HEK293 (cell line): ENCODE data around the gene SDHAF1.

Experiments used
- CTCF ChIA-PET: fragments of 350-600 bp; formaldehyde crosslinking; extraction: SDS; loops from one replicate; lab custom pipeline; 2021; ENCODE audit warnings: antibody characterized with exemption; lab: Yijun Ruan, JAX
- POLR2A ChIA-PET: fragments of 300-600 bp; formaldehyde crosslinking; extraction: SDS; loops from one replicate; lab custom pipeline; 2020; ENCODE audit warnings: antibody characterized with exemption, inconsistent platforms; lab: Yijun Ruan, JAX
- H3K27ac ChIP-seq: fragments of 200-500 bp; sonication (Bioruptor generic); 2 replicates; pipeline ENCODE4 v1.5.1; 2014; ENCODE audit warnings: low read depth, low read length, control low read depth, inconsistent platforms; ENCODE audit errors: extremely low read depth
- H3K36me3 ChIP-seq, 2 experiments: fragments of 200-500 bp in 1 of 2; sonication (Bioruptor generic) in 1 of 2; 1 replicate in 1 of 2; 2 replicates in 1 of 2; pipeline ENCODE4 v1.5.1; 2014 to 2017; ENCODE audit warnings: inconsistent platforms in 2 of 2, low read length in 2 of 2; ENCODE audit not compliant: control insufficient read depth in 2 of 2, insufficient read depth in 1 of 2
- H3K4me1 ChIP-seq: fragments of 200-500 bp; sonication (Bioruptor generic); 2 replicates; pipeline ENCODE4 v1.5.1; 2014; ENCODE audit warnings: mild to moderate bottlenecking, low read length, inconsistent platforms; ENCODE audit not compliant: control insufficient read depth, insufficient read depth
- H3K4me3 ChIP-seq: 2 replicates; pipeline ENCODE4 v1.5.1; 2011; ENCODE audit warnings: low read depth, mild to moderate bottlenecking, control low read depth, low read length, moderate library complexity
- H3K9me3 ChIP-seq: fragments of 200-500 bp; sonication (Bioruptor generic); 2 replicates; pipeline ENCODE4 v1.5.1; 2014; ENCODE audit warnings: low read depth, low read length, inconsistent platforms; ENCODE audit not compliant: control insufficient read depth, insufficient read depth
- KLF10 ChIP-seq: fragments of 450-650 bp; IDR thresholded peaks from 2 replicates; pipeline ENCODE4 v1.5.1; 2018; ENCODE audit warnings: missing biosample characterization, mild to moderate bottlenecking, missing genetic modification characterization
- KLF7 ChIP-seq: fragments of 450-650 bp; formaldehyde crosslinking; IDR thresholded peaks from 2 replicates; pipeline ENCODE4 v1.5.1; 2016; ENCODE audit warnings: missing biosample characterization, missing genetic modification characterization, borderline replicate concordance
- KLF8 ChIP-seq: fragments of 450-650 bp; formaldehyde crosslinking; IDR thresholded peaks from 2 replicates; pipeline ENCODE4 v1.5.1; 2016; ENCODE audit warnings: missing biosample characterization, missing genetic modification characterization
- MYNN ChIP-seq: fragments of 450-650 bp; formaldehyde crosslinking; IDR thresholded peaks from 2 replicates; pipeline ENCODE4 v1.5.1; 2016; ENCODE audit warnings: missing biosample characterization, missing genetic modification characterization, borderline replicate concordance
- MZF1 ChIP-seq: fragments of 450-650 bp; formaldehyde crosslinking; IDR thresholded peaks from 2 replicates; pipeline ENCODE4 v1.5.1; 2017; ENCODE audit warnings: missing biosample characterization, missing genetic modification characterization, borderline replicate concordance
- SP3 ChIP-seq: fragments of 450-650 bp; formaldehyde crosslinking; IDR thresholded peaks from 2 replicates; pipeline ENCODE4 v1.5.1; 2016; ENCODE audit warnings: missing biosample characterization, missing genetic modification characterization
- SP7 ChIP-seq: fragments of 450-650 bp; formaldehyde crosslinking; IDR thresholded peaks from 2 replicates; pipeline ENCODE4 v1.5.1; 2016; ENCODE audit warnings: missing biosample characterization, missing genetic modification characterization
- TCF7L2 ChIP-seq: IDR thresholded peaks from 2 replicates; pipeline ENCODE4 v1.6.1; 2011; ENCODE audit warnings: low read depth, mild to moderate bottlenecking, inconsistent platforms, low read length, moderate library complexity, borderline replicate concordance
- ZBTB17 ChIP-seq: fragments of 450-650 bp; formaldehyde crosslinking; IDR thresholded peaks from 2 replicates; pipeline ENCODE4 v1.5.1; 2016; ENCODE audit warnings: missing biosample characterization, missing genetic modification characterization
- ZBTB8A ChIP-seq: fragments of 450-650 bp; formaldehyde crosslinking; IDR thresholded peaks from 2 replicates; pipeline ENCODE4 v1.5.1; 2016; ENCODE audit warnings: missing biosample characterization, missing genetic modification characterization
- ZEB2 ChIP-seq: fragments of 450-650 bp; formaldehyde crosslinking; IDR thresholded peaks from 2 replicates; pipeline ENCODE4 v1.5.1; 2016; ENCODE audit warnings: missing biosample characterization, missing genetic modification characterization
- ZFHX2 ChIP-seq: fragments of 450-650 bp; formaldehyde crosslinking; conservative IDR thresholded peaks from 2 replicates; pipeline ENCODE4 v1.5.1; 2016; ENCODE audit warnings: missing biosample characterization, missing genetic modification characterization
- ZNF121 ChIP-seq: fragments of 450-650 bp; formaldehyde crosslinking; IDR thresholded peaks from 2 replicates; pipeline ENCODE4 v1.5.1; 2016; ENCODE audit warnings: missing biosample characterization, missing genetic modification characterization
- ZNF140 ChIP-seq: fragments of 450-650 bp; formaldehyde crosslinking; IDR thresholded peaks from 2 replicates; pipeline ENCODE4 v1.5.1; 2016; ENCODE audit warnings: missing biosample characterization, missing genetic modification characterization
- ZNF157 ChIP-seq: fragments of 450-650 bp; formaldehyde crosslinking; IDR thresholded peaks from 2 replicates; pipeline ENCODE4 v1.5.1; 2016; ENCODE audit warnings: missing biosample characterization, missing genetic modification characterization
- ZNF169 ChIP-seq: fragments of 450-650 bp; formaldehyde crosslinking; IDR thresholded peaks from 2 replicates; pipeline ENCODE4 v1.5.1; 2016; ENCODE audit warnings: missing biosample characterization, missing genetic modification characterization
- ZNF174 ChIP-seq: fragments of 450-650 bp; formaldehyde crosslinking; IDR thresholded peaks from 2 replicates; pipeline ENCODE4 v1.5.0; 2017; ENCODE audit warnings: missing biosample characterization, mild to moderate bottlenecking, missing genetic modification characterization
- ZNF335 ChIP-seq: fragments of 450-650 bp; formaldehyde crosslinking; conservative IDR thresholded peaks from 2 replicates; pipeline ENCODE4 v1.5.1; 2016; ENCODE audit warnings: missing biosample characterization, missing genetic modification characterization
- ZNF394 ChIP-seq: fragments of 450-650 bp; formaldehyde crosslinking; IDR thresholded peaks from 2 replicates; pipeline ENCODE4 v1.5.1; 2016; ENCODE audit warnings: missing biosample characterization, missing genetic modification characterization, mild to moderate bottlenecking, moderate library complexity, borderline replicate concordance
- ZNF510 ChIP-seq: fragments of 450-650 bp; formaldehyde crosslinking; IDR thresholded peaks from 2 replicates; pipeline ENCODE4 v1.5.1; 2018; ENCODE audit warnings: mild to moderate bottlenecking, missing genetic modification characterization, missing biosample characterization; ENCODE audit not compliant: insufficient replicate concordance
- ZNF561 ChIP-seq: fragments of 450-650 bp; IDR thresholded peaks from 2 replicates; pipeline ENCODE4 v1.5.1; 2018; ENCODE audit warnings: missing biosample characterization, missing genetic modification characterization, borderline replicate concordance
- ZNF580 ChIP-seq: fragments of 450-650 bp; formaldehyde crosslinking; IDR thresholded peaks from 2 replicates; pipeline ENCODE4 v1.5.1; 2016; ENCODE audit warnings: missing biosample characterization, missing genetic modification characterization
- ZNF585B ChIP-seq: fragments of 450-650 bp; formaldehyde crosslinking; IDR thresholded peaks from 2 replicates; pipeline ENCODE4 v1.5.1; 2016; ENCODE audit warnings: missing biosample characterization, missing genetic modification characterization
- ZNF596 ChIP-seq: fragments of 450-650 bp; IDR thresholded peaks from 2 replicates; pipeline ENCODE4 v1.5.0; 2018; ENCODE audit warnings: missing biosample characterization, mild to moderate bottlenecking, missing genetic modification characterization, moderate library complexity
- ZNF623 ChIP-seq: fragments of 450-650 bp; formaldehyde crosslinking; IDR thresholded peaks from 2 replicates; pipeline ENCODE4 v1.5.1; 2016; ENCODE audit warnings: missing biosample characterization, missing genetic modification characterization
- ZNF670 ChIP-seq: fragments of 450-650 bp; formaldehyde crosslinking; IDR thresholded peaks from 2 replicates; pipeline ENCODE4 v1.5.1; 2016; ENCODE audit warnings: missing biosample characterization, missing genetic modification characterization, low read depth
- ZNF692 ChIP-seq: fragments of 450-650 bp; formaldehyde crosslinking; IDR thresholded peaks from 2 replicates; pipeline ENCODE4 v1.5.1; 2016; ENCODE audit warnings: missing biosample characterization, missing genetic modification characterization
- ZSCAN16 ChIP-seq: fragments of 450-650 bp; formaldehyde crosslinking; IDR thresholded peaks from 2 replicates; pipeline ENCODE4 v1.5.1; 2016; ENCODE audit warnings: missing biosample characterization, missing genetic modification characterization
- TF ChIP-seq, protein P1 (sequence below): fragments of 450-650 bp; formaldehyde crosslinking; IDR thresholded peaks from 2 replicates; pipeline ENCODE4 v1.5.1; 2016; ENCODE audit warnings: missing biosample characterization, missing genetic modification characterization
- TF ChIP-seq, protein P2 (sequence below): fragments of 450-650 bp; formaldehyde crosslinking; IDR thresholded peaks from 2 replicates; pipeline ENCODE4 v1.5.1; 2017; ENCODE audit warnings: missing biosample characterization, missing genetic modification characterization
- TF ChIP-seq, protein P3 (sequence below): fragments of 450-650 bp; formaldehyde crosslinking; IDR thresholded peaks from 2 replicates; pipeline ENCODE4 v1.5.1; 2017; ENCODE audit warnings: missing biosample characterization, missing genetic modification characterization

The SDHAF1 gene

GRCh38 chr19:36014012-36014924 lies 19.3 kb downstream of the SDHAF1 start, which contains the start of gene ALKBH6 (continued):
- TF ChIP-seq ZNF510 (tag by site-specific recombination) (no peak), ZNF561 (tag by site-specific recombination) (peak; percentile 91), ZNF121 (tag by site-specific recombination) (no peak), ZBTB8A (tag by site-specific recombination) (no peak), MYNN (tag by site-specific recombination) (no peak), KLF10 (peak; percentile 94), MZF1 (tag by site-specific recombination) (peak; percentile 88), SP7 (peak; percentile 66), SP3 (peak; percentile 100), ZNF670 (no peak), ZEB2 (tag by site-specific recombination) (peak; percentile 78), ZBTB17 (tag by site-specific recombination) (peak; percentile 88), KLF7 (peak; percentile 60; the same call in 1 of the 2 replicates), TCF7L2 (no peak)
- TF ChIP-seq, protein P1, sequence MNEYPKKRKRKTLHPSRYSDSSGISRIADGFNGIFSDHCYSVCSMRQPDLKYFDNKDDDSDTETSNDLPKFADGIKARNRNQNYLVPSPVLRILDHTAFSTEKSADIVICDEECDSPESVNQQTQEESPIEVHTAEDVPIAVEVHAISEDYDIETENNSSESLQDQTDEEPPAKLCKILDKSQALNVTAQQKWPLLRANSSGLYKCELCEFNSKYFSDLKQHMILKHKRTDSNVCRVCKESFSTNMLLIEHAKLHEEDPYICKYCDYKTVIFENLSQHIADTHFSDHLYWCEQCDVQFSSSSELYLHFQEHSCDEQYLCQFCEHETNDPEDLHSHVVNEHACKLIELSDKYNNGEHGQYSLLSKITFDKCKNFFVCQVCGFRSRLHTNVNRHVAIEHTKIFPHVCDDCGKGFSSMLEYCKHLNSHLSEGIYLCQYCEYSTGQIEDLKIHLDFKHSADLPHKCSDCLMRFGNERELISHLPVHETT (tag by site-specific recombination) = peak; percentile 84
- TF ChIP-seq, protein P2, sequence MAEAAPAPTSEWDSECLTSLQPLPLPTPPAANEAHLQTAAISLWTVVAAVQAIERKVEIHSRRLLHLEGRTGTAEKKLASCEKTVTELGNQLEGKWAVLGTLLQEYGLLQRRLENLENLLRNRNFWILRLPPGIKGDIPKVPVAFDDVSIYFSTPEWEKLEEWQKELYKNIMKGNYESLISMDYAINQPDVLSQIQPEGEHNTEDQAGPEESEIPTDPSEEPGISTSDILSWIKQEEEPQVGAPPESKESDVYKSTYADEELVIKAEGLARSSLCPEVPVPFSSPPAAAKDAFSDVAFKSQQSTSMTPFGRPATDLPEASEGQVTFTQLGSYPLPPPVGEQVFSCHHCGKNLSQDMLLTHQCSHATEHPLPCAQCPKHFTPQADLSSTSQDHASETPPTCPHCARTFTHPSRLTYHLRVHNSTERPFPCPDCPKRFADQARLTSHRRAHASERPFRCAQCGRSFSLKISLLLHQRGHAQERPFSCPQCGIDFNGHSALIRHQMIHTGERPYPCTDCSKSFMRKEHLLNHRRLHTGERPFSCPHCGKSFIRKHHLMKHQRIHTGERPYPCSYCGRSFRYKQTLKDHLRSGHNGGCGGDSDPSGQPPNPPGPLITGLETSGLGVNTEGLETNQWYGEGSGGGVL (tag by site-specific recombination) = peak; percentile 1; the same call in 1 of the 2 replicates

GRCh38 chr19:36019061-36019670 lies 24.2 kb downstream of the SDHAF1 start:
- Histone ChIP-seq H3K4me1 (peaks cover 15% of the 10 kb centered on the region), H3K4me3 (no peak overlapping the region), H3K9me3 (no peaks in the 10 kb centered on the region), H3K27ac (no peak overlapping the region), H3K36me3 (peaks cover 53 to 74% of the 10 kb centered on the region in 2 experiments)
- ChIA-PET POLR2A (no interaction called here), CTCF (interaction anchor here (0.5 to 1.3 kb wide), 2 partner anchors 10 to 23 kb away, joined by 5 read pairs; no protein-coding TSS in a partner anchor)
- TF ChIP-seq ZFHX2 (no peak), ZNF157 (tag by site-specific recombination) (no peak), ZBTB8A (tag by site-specific recombination) (0 out of 2 replicates have a peak, but pooled peaks have one; percentile 13), ZNF585B (no peak), ZNF623 (tag by site-specific recombination) (0 out of 2 replicates have a peak, but pooled peaks have one; percentile 32), ZNF335 (no peak), ZSCAN16 (tag by site-specific recombination) (peak; percentile 78), KLF8 (no peak), ZNF140 (tag by site-specific recombination) (no peak), ZNF394 (tag by site-specific recombination) (0 out of 2 replicates have a peak, but pooled peaks have one; percentile 17), ZNF580 (tag by site-specific recombination) (no peak), ZNF169 (no peak), ZNF174 (tag by site-specific recombination) (no peak), ZNF692 (tag by site-specific recombination) (no peak), ZNF596 (tag by site-specific recombination) (no peak)
- TF ChIP-seq, protein P3, sequence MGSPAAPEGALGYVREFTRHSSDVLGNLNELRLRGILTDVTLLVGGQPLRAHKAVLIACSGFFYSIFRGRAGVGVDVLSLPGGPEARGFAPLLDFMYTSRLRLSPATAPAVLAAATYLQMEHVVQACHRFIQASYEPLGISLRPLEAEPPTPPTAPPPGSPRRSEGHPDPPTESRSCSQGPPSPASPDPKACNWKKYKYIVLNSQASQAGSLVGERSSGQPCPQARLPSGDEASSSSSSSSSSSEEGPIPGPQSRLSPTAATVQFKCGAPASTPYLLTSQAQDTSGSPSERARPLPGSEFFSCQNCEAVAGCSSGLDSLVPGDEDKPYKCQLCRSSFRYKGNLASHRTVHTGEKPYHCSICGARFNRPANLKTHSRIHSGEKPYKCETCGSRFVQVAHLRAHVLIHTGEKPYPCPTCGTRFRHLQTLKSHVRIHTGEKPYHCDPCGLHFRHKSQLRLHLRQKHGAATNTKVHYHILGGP (tag by site-specific recombination) = no peak
